ENCODE results near the gene DCD.

GRCh38 chr12:54616933-54617680 lies 31.1 kb downstream of the DCD start:
- TF ChIP-seq CTCF (IDR thresholded peaks at IDR 0.05) (no peak), POLR2A (IDR thresholded peaks at IDR 0.05) (no peak)

All from upper lobe of left lung (tissue), 4 donors.